ENCODE measurements around the gene ZNF101.
A peak's percentile ranks its signal among the peaks of the same experiment; 100 is the strongest.

Gene ZNF101

GRCh38 chr19:19668230-19669012 lies at the start of gene ZNF101:
Gene ZNF101, plus strand, starts transcription at chr19:19668839. Its CDS starts 125 bp downstream, at chr19:19668964.
- peak; percentile 95 for DNase-seq

GRCh38 chr19:19619181-19619848 lies 49.3 kb upstream of the ZNF101 start:
- no peak for DNase-seq

- DNase-seq: no peak
Measured at GRCh38 chr19:19619849-19620210, 48.8 kb upstream of the ZNF101 start.

GRCh38 chr19:19623383-19623782 lies 45.3 kb upstream of the ZNF101 start:
- DNase-seq: no peak

GRCh38 chr19:19624032-19624570 lies 44.5 kb upstream of the ZNF101 start:
- no peak for DNase-seq

GRCh38 chr19:19626516-19627472 lies 41.8 kb upstream of the ZNF101 start:
- DNase-seq: no peak

- DNase-seq: peak; percentile 85
Measured at GRCh38 chr19:19627621-19628500, 40.8 kb upstream of the ZNF101 start, which contains the start of gene LPAR2. Gene LPAR2, minus strand, starts transcription at chr19:19628220. Its CDS starts 945 bp downstream, at chr19:19627275.

- peak; percentile 77 for DNase-seq
Measured at GRCh38 chr19:19628501-19629134, 40.0 kb upstream of the ZNF101 start.

- no peak for DNase-seq
Measured at GRCh38 chr19:19630062-19630414, 38.6 kb upstream of the ZNF101 start.

- no peak for DNase-seq
Measured at GRCh38 chr19:19630426-19630825, 38.2 kb upstream of the ZNF101 start.

GRCh38 chr19:19631346-19631745 lies 37.3 kb upstream of the ZNF101 start:
- no peak for DNase-seq

- DNase-seq: no peak
Measured at GRCh38 chr19:19632661-19633060, 36.0 kb upstream of the ZNF101 start.

- DNase-seq: no peak
Measured at GRCh38 chr19:19633711-19634515, 34.7 kb upstream of the ZNF101 start.

GRCh38 chr19:19634516-19635312 lies 33.9 kb upstream of the ZNF101 start:
- no peak for DNase-seq

- no peak for DNase-seq
Measured at GRCh38 chr19:19635313-19635702, 33.3 kb upstream of the ZNF101 start.

- DNase-seq: no peak
Measured at GRCh38 chr19:19636573-19637185, 32.0 kb upstream of the ZNF101 start.

GRCh38 chr19:19637186-19637522 lies 31.5 kb upstream of the ZNF101 start:
- no peak for DNase-seq

GRCh38 chr19:19637523-19638251 lies 31.0 kb upstream of the ZNF101 start:
- DNase-seq: no peak

All from activated CD8-positive, alpha-beta memory T cell treated with anti-CD3 and anti-CD28 coated beads, Interleukin-2, amount 50 U/mL, for 48 hours (primary cell).